WTC11 (cell line): ENCODE measurements around the gene WWOX. TPM values are rescaled to one million over a fixed set of nuclear protein-coding genes. Genes with fewer than 3 reads are reported as not detected.

Experiments
- ATAC-seq: fragments of 200-7000 bp; cut with Tn5 transposase; 2 replicates; pipeline ENCODE4 v1.10.0; 2021; ENCODE audit warnings: mild to moderate bottlenecking, moderate library complexity
- CTCF ChIA-PET: fragments of 300-600 bp; sonication (Branson Sonifier 250); formaldehyde crosslinking; loops from one replicate; lab custom pipeline; 2021; ENCODE audit warnings: antibody characterized with exemption; lab: Charles Lee
- POLR2A ChIA-PET: fragments of 350-600 bp; sonication (Branson Sonifier 250); formaldehyde crosslinking; loops from one replicate; lab custom pipeline; 2021; ENCODE audit warnings: antibody characterized with exemption; lab: Charles Lee
- DNase-seq: peaks from one replicate; pipeline ENCODE4 v3.0.0; 2021; ENCODE audit warnings: low spot score
- H3K27ac Mint-ChIP-seq: 2 replicates; pipeline ENCODE4 v1.8.0; 2021; ENCODE audit warnings: mixed read lengths
- H3K27me3 Mint-ChIP-seq: 2 replicates; pipeline ENCODE4 v1.8.0; 2021; ENCODE audit warnings: low read depth, mild to moderate bottlenecking, moderate library complexity, mixed read lengths
- H3K36me3 Mint-ChIP-seq: 2 replicates; pipeline ENCODE4 v1.8.0; 2021; ENCODE audit warnings: mixed read lengths
- H3K4me1 Mint-ChIP-seq: 2 replicates; pipeline ENCODE4 v1.8.0; 2022; ENCODE audit warnings: mixed read lengths
- H3K4me3 Mint-ChIP-seq: 2 replicates; pipeline ENCODE4 v1.8.0; 2021; ENCODE audit warnings: mild to moderate bottlenecking, moderate library complexity, mixed read lengths
- H3K9me3 Mint-ChIP-seq: 2 replicates; pipeline ENCODE4 v1.8.0; 2021; ENCODE audit warnings: mixed read lengths
- GABPB1 ChIP-seq: sonication (generic); formaldehyde crosslinking; IDR thresholded peaks from 2 replicates; pipeline ENCODE4 v1.8.1; 2023; ENCODE audit warnings: mild to moderate bottlenecking, missing genetic modification reagents
- GTF2I ChIP-seq: fragments of 250-450 bp; sonication (Bioruptor Pico); conservative IDR thresholded peaks from 2 replicates; pipeline ENCODE4 v1.4.0; 2021; ENCODE audit warnings: mild to moderate bottlenecking
- IRF2 ChIP-seq: sonication (generic); formaldehyde crosslinking; IDR thresholded peaks from 2 replicates; pipeline ENCODE4 v1.8.0; 2022; ENCODE audit warnings: low read depth, missing genetic modification reagents, borderline replicate concordance
- NFATC4 ChIP-seq: fragments of 250-450 bp; sonication (Bioruptor Pico); IDR thresholded peaks from 2 replicates; pipeline ENCODE4 v1.9.0; 2021; ENCODE audit warnings: mild to moderate bottlenecking
- SMAD4 ChIP-seq: sonication (generic); formaldehyde crosslinking; IDR thresholded peaks from 2 replicates; pipeline ENCODE4 v1.8.0; 2022; ENCODE audit warnings: mild to moderate bottlenecking, missing genetic modification reagents
- SP1 ChIP-seq: sonication (generic); formaldehyde crosslinking; conservative IDR thresholded peaks from 2 replicates; pipeline ENCODE4 v1.8.1; 2022; ENCODE audit warnings: missing genetic modification reagents
- TP53 ChIP-seq: sonication (generic); formaldehyde crosslinking; IDR thresholded peaks from 2 replicates; pipeline ENCODE4 v1.8.1; 2023; ENCODE audit warnings: mild to moderate bottlenecking, missing genetic modification reagents
- ZBTB21 ChIP-seq: sonication (generic); formaldehyde crosslinking; IDR thresholded peaks from 2 replicates; pipeline ENCODE4 v1.8.1; 2023; ENCODE audit warnings: mild to moderate bottlenecking, missing genetic modification reagents, borderline replicate concordance
- ZNF263 ChIP-seq: sonication (generic); formaldehyde crosslinking; IDR thresholded peaks from 2 replicates; pipeline ENCODE4 v1.8.1; 2022; ENCODE audit warnings: low read depth, mild to moderate bottlenecking, moderate library complexity, missing genetic modification reagents
- ZNF317 ChIP-seq: sonication (generic); formaldehyde crosslinking; IDR thresholded peaks from 2 replicates; pipeline ENCODE4 v1.8.1; 2023; ENCODE audit warnings: low read depth, mild to moderate bottlenecking, moderate library complexity, missing genetic modification reagents, borderline replicate concordance
- ZNF671 ChIP-seq: fragments of 250-450 bp; sonication (Bioruptor Pico); IDR thresholded peaks from 2 replicates; pipeline ENCODE4 v1.8.0; 2021; ENCODE audit warnings: mild to moderate bottlenecking
- total RNA-seq: library from RNA; stranded (reverse); gene quantifications from 3 replicates; pipeline ENCODE4 v1.2.3, GENCODE V29; 2021
- TF ChIP-seq, protein P1 (sequence below): sonication (generic); formaldehyde crosslinking; IDR thresholded peaks from 2 replicates; pipeline ENCODE4 v1.8.1; 2023; ENCODE audit warnings: mild to moderate bottlenecking, missing genetic modification reagents, borderline replicate concordance
- TF ChIP-seq, protein P2 (sequence below): sonication (generic); formaldehyde crosslinking; IDR thresholded peaks from 2 replicates; pipeline ENCODE4 v1.8.0; 2022; ENCODE audit warnings: missing genetic modification reagents
- TF ChIP-seq, protein P3 (sequence below): sonication (generic); formaldehyde crosslinking; IDR thresholded peaks from 2 replicates; pipeline ENCODE4 v1.8.1; 2023; ENCODE audit warnings: mild to moderate bottlenecking, missing genetic modification reagents
- TF ChIP-seq, protein P4 (sequence below): fragments of 250-450 bp; sonication (Bioruptor Pico); IDR thresholded peaks from 2 replicates; pipeline ENCODE4 v1.9.0; 2021; ENCODE audit warnings: moderate library complexity, mild to moderate bottlenecking, inconsistent platforms, borderline replicate concordance
- TF ChIP-seq, protein P5 (sequence below): sonication (generic); formaldehyde crosslinking; IDR thresholded peaks from 2 replicates; pipeline ENCODE4 v1.8.0; 2022; ENCODE audit warnings: mild to moderate bottlenecking, missing genetic modification reagents
- TF ChIP-seq, protein P6 (sequence below): sonication (generic); formaldehyde crosslinking; IDR thresholded peaks from 2 replicates; pipeline ENCODE4 v1.8.1; 2023; ENCODE audit warnings: mild to moderate bottlenecking, missing genetic modification reagents, moderate library complexity
- TF ChIP-seq, protein P7 (sequence below): sonication (generic); formaldehyde crosslinking; IDR thresholded peaks from 2 replicates; pipeline ENCODE4 v1.8.1; 2022; ENCODE audit warnings: missing genetic modification reagents, borderline replicate concordance

The WWOX gene
- total RNA-seq, 1 experiment from 2014 or later, result 15.7 TPM

DNA sequence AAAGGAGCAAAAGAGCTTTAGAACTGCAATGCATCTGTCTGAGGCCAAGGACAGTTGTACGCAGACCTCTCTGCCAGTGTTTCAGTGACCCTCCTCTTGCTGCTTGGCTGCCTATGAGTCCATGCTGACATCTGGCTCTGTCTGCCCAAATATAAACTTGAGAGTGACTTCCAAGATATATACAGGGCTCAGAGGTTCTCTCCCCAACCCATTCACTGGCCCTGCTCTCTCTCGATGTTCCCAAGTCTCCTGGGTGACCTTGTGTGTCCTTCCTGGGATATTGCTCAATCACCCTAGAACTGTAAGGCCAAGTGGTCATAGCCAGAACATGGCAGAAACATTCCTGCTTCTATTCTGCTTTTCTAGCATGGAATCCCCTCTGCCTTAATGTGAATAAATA is 716.3 kb downstream of the WWOX start (continued):
- TF ChIP-seq, protein P1, sequence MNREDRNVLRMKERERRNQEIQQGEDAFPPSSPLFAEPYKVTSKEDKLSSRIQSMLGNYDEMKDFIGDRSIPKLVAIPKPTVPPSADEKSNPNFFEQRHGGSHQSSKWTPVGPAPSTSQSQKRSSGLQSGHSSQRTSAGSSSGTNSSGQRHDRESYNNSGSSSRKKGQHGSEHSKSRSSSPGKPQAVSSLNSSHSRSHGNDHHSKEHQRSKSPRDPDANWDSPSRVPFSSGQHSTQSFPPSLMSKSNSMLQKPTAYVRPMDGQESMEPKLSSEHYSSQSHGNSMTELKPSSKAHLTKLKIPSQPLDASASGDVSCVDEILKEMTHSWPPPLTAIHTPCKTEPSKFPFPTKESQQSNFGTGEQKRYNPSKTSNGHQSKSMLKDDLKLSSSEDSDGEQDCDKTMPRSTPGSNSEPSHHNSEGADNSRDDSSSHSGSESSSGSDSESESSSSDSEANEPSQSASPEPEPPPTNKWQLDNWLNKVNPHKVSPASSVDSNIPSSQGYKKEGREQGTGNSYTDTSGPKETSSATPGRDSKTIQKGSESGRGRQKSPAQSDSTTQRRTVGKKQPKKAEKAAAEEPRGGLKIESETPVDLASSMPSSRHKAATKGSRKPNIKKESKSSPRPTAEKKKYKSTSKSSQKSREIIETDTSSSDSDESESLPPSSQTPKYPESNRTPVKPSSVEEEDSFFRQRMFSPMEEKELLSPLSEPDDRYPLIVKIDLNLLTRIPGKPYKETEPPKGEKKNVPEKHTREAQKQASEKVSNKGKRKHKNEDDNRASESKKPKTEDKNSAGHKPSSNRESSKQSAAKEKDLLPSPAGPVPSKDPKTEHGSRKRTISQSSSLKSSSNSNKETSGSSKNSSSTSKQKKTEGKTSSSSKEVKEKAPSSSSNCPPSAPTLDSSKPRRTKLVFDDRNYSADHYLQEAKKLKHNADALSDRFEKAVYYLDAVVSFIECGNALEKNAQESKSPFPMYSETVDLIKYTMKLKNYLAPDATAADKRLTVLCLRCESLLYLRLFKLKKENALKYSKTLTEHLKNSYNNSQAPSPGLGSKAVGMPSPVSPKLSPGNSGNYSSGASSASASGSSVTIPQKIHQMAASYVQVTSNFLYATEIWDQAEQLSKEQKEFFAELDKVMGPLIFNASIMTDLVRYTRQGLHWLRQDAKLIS, result no peak
- TF ChIP-seq TP53 (no peak), SP1 (no peak), ZNF671 (CRISPR knock-in tag) (no peak)
- TF ChIP-seq, protein P2, sequence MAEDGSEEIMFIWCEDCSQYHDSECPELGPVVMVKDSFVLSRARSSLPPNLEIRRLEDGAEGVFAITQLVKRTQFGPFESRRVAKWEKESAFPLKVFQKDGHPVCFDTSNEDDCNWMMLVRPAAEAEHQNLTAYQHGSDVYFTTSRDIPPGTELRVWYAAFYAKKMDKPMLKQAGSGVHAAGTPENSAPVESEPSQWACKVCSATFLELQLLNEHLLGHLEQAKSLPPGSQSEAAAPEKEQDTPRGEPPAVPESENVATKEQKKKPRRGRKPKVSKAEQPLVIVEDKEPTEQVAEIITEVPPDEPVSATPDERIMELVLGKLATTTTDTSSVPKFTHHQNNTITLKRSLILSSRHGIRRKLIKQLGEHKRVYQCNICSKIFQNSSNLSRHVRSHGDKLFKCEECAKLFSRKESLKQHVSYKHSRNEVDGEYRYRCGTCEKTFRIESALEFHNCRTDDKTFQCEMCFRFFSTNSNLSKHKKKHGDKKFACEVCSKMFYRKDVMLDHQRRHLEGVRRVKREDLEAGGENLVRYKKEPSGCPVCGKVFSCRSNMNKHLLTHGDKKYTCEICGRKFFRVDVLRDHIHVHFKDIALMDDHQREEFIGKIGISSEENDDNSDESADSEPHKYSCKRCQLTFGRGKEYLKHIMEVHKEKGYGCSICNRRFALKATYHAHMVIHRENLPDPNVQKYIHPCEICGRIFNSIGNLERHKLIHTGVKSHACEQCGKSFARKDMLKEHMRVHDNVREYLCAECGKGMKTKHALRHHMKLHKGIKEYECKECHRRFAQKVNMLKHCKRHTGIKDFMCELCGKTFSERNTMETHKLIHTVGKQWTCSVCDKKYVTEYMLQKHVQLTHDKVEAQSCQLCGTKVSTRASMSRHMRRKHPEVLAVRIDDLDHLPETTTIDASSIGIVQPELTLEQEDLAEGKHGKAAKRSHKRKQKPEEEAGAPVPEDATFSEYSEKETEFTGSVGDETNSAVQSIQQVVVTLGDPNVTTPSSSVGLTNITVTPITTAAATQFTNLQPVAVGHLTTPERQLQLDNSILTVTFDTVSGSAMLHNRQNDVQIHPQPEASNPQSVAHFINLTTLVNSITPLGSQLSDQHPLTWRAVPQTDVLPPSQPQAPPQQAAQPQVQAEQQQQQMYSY (CRISPR knock-in tag), result no peak
- TF ChIP-seq, protein P3, sequence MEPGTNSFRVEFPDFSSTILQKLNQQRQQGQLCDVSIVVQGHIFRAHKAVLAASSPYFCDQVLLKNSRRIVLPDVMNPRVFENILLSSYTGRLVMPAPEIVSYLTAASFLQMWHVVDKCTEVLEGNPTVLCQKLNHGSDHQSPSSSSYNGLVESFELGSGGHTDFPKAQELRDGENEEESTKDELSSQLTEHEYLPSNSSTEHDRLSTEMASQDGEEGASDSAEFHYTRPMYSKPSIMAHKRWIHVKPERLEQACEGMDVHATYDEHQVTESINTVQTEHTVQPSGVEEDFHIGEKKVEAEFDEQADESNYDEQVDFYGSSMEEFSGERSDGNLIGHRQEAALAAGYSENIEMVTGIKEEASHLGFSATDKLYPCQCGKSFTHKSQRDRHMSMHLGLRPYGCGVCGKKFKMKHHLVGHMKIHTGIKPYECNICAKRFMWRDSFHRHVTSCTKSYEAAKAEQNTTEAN, result no peak
- TF ChIP-seq, all 79 proteins: peak for 0

DNA sequence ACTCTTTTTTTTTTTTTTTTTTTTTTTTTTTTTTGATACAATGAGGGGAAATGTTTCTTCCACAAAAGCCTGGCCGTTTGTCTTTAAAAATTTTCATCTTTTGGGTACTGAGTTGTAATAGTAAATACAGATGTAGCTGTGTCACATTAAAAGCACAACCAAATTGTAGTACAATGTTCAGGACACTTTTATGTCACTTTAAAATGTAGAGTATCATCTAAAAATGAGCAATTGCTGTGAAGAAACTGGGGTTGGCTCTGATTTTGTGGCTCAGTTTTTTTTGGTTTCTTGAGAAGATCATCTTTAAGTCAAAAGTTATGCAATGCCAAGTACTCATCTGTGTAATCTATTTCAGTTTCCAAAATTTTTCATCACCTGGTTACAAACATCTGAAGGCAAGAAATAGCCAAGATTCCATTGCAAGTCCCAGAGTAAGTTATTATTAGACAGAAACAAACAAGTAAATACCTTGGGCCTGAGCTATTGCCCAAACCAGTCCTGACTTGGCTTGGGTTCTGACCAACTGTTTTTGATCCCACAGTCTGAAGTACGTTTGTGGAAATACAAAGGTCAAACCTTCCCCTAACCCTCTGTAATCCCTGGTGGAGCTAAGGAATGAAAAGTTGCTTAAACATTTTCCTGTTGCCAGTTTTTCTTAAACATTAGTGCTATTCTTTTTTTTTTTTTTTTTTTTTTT is 717.2 kb downstream of the WWOX start:
- no peaks in the 10 kb centered on the region for H3K36me3 Mint-ChIP-seq
- no peaks in the 10 kb centered on the region for H3K4me1 Mint-ChIP-seq
- ChIA-PET POLR2A (interaction anchor here (0.7 kb wide), 2 partner anchors 63 to 882 kb away, joined by 3 read pairs; no protein-coding TSS in a partner anchor), CTCF (interaction anchor here (0.7 to 0.9 kb wide), 3 partner anchors 252 to 1710 kb away, joined by 3 to 8 read pairs (median 4); no protein-coding TSS in a partner anchor)
- H3K27me3 Mint-ChIP-seq, result no peaks in the 10 kb centered on the region
- peaks cover 16% of the 10 kb centered on the region for H3K9me3 Mint-ChIP-seq
- no peak overlapping the region for H3K27ac Mint-ChIP-seq
- ATAC-seq (no peak), DNase-seq (no peak)
- no peak overlapping the region for H3K4me3 Mint-ChIP-seq
- TF ChIP-seq, protein P4, sequence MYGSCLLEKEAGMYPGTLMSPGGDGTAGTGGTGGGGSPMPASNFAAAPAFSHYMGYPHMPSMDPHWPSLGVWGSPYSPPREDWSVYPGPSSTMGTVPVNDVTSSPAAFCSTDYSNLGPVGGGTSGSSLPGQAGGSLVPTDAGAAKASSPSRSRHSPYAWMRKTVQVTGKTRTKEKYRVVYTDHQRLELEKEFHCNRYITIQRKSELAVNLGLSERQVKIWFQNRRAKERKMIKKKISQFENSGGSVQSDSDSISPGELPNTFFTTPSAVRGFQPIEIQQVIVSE (CRISPR knock-in tag), result no peak
- TF ChIP-seq NFATC4 (CRISPR knock-in tag), result no peak
- no peak for TF ChIP-seq ZBTB21 (CRISPR knock-in tag)
- TF ChIP-seq SMAD4, result no peak
- no peak for TF ChIP-seq GTF2I (CRISPR knock-in tag)
- TF ChIP-seq, protein P5, sequence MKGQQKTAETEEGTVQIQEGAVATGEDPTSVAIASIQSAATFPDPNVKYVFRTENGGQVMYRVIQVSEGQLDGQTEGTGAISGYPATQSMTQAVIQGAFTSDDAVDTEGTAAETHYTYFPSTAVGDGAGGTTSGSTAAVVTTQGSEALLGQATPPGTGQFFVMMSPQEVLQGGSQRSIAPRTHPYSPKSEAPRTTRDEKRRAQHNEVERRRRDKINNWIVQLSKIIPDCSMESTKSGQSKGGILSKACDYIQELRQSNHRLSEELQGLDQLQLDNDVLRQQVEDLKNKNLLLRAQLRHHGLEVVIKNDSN (CRISPR knock-in tag), result no peak
- TF ChIP-seq ZNF263, result no peak
- TF ChIP-seq IRF2 (CRISPR knock-in tag), result no peak
- no peak for TF ChIP-seq GABPB1 (CRISPR knock-in tag)
- TF ChIP-seq, protein P6, sequence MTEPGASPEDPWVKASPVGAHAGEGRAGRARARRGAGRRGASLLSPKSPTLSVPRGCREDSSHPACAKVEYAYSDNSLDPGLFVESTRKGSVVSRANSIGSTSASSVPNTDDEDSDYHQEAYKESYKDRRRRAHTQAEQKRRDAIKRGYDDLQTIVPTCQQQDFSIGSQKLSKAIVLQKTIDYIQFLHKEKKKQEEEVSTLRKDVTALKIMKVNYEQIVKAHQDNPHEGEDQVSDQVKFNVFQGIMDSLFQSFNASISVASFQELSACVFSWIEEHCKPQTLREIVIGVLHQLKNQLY (CRISPR knock-in tag), result no peak
- no peak for TF ChIP-seq ZNF317 (CRISPR knock-in tag)
- TF ChIP-seq, protein P1, result no peak
- TF ChIP-seq, protein P7, sequence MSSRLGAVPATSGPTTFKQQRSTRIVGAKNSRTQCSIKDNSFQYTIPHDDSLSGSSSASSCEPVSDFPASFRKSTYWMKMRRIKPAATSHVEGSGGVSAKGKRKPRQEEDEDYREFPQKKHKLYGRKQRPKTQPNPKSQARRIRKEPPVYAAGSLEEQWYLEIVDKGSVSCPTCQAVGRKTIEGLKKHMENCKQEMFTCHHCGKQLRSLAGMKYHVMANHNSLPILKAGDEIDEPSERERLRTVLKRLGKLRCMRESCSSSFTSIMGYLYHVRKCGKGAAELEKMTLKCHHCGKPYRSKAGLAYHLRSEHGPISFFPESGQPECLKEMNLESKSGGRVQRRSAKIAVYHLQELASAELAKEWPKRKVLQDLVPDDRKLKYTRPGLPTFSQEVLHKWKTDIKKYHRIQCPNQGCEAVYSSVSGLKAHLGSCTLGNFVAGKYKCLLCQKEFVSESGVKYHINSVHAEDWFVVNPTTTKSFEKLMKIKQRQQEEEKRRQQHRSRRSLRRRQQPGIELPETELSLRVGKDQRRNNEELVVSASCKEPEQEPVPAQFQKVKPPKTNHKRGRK (CRISPR knock-in tag), result no peak
